WERI-Rb-1 (cell line): ENCODE results near the gene RAB22A.

ENCODE experiments used
- DNase-seq: peaks from one replicate; pipeline ENCODE4 v3.0.0-alpha.2; 2020
- H3K27ac ChIP-seq: fragments of 250-450 bp; sonication (Bioruptor Pico); 2 replicates; pipeline ENCODE4 v1.5.1; 2020; ENCODE audit warnings: mild to moderate bottlenecking, moderate library complexity
- H3K27me3 ChIP-seq: fragments of 250-450 bp; sonication (Bioruptor Pico); 2 replicates; pipeline ENCODE4 v1.5.1; 2021; ENCODE audit warnings: mild to moderate bottlenecking, low read depth, moderate library complexity; ENCODE audit not compliant: insufficient read depth, severe bottlenecking
- H3K36me3 ChIP-seq: fragments of 250-450 bp; sonication (Bioruptor Pico); 2 replicates; pipeline ENCODE4 v1.5.1; 2020; ENCODE audit warnings: mild to moderate bottlenecking, moderate library complexity
- H3K4me3 ChIP-seq: 2 replicates; pipeline ENCODE4 v1.5.1; 2011; ENCODE audit warnings: low read depth, mild to moderate bottlenecking, control low read depth, low read length
- H3K9me3 ChIP-seq: fragments of 250-450 bp; sonication (Bioruptor Pico); 2 replicates; pipeline ENCODE4 v1.5.1; 2021; ENCODE audit warnings: mild to moderate bottlenecking, moderate library complexity; ENCODE audit not compliant: severe bottlenecking
- TF ChIP-seq, protein P1 (sequence below): IDR thresholded peaks from 2 replicates; pipeline ENCODE4 v1.5.1; 2011; ENCODE audit warnings: low read depth, mild to moderate bottlenecking, control low read depth, inconsistent platforms, low read length

The RAB22A gene

GRCh38 chr20:58375759-58376352 lies 66.3 kb downstream of the RAB22A start:
- TF ChIP-seq, protein P1, sequence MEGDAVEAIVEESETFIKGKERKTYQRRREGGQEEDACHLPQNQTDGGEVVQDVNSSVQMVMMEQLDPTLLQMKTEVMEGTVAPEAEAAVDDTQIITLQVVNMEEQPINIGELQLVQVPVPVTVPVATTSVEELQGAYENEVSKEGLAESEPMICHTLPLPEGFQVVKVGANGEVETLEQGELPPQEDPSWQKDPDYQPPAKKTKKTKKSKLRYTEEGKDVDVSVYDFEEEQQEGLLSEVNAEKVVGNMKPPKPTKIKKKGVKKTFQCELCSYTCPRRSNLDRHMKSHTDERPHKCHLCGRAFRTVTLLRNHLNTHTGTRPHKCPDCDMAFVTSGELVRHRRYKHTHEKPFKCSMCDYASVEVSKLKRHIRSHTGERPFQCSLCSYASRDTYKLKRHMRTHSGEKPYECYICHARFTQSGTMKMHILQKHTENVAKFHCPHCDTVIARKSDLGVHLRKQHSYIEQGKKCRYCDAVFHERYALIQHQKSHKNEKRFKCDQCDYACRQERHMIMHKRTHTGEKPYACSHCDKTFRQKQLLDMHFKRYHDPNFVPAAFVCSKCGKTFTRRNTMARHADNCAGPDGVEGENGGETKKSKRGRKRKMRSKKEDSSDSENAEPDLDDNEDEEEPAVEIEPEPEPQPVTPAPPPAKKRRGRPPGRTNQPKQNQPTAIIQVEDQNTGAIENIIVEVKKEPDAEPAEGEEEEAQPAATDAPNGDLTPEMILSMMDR, result no peak
- Histone ChIP-seq H3K27me3 (no peaks in the 10 kb centered on the region), H3K9me3 (no peaks in the 10 kb centered on the region), H3K4me3 (no peak overlapping the region), H3K27ac (no peak overlapping the region), H3K36me3 (no peaks in the 10 kb centered on the region)
- no peak for DNase-seq

GRCh38 chr20:58377017-58377416 lies 67.5 kb downstream of the RAB22A start:
- no peak for DNase-seq
- Histone ChIP-seq H3K27me3 (no peaks in the 10 kb centered on the region), H3K4me3 (no peak overlapping the region), H3K27ac (no peak overlapping the region), H3K9me3 (peaks cover 6% of the 10 kb centered on the region), H3K36me3 (no peaks in the 10 kb centered on the region)
- TF ChIP-seq, protein P1, result no peak

- Histone ChIP-seq H3K9me3 (peaks cover 9% of the 10 kb centered on the region), H3K27me3 (no peaks in the 10 kb centered on the region), H3K4me3 (no peak overlapping the region), H3K36me3 (no peaks in the 10 kb centered on the region), H3K27ac (no peak overlapping the region)
- TF ChIP-seq, protein P1, result no peak
- no peak for DNase-seq
Observed at GRCh38 chr20:58377766-58378401, 68.4 kb downstream of the RAB22A start.

DNA sequence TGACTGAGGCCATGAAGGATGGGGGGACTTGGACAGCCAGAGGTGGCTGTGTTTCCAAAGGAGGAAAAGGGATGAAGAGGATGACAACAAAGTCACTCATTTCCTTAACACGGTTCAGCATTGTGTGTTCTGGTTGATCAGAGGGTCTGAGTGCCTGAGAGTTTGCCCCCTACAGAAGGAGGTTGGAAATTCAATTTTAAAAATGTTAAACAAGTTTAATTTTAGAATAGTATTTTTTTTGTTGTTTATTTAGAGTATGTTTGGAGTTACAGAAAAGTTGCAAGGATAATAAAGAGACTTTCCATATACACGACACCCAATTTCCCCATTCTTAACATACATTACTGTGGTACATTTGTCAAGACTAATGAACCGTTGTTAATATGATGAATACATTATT lies 69.2 kb downstream of the RAB22A start:
- TF ChIP-seq, protein P1, result no peak
- no peak for DNase-seq
- Histone ChIP-seq H3K4me3 (no peak overlapping the region), H3K27me3 (no peaks in the 10 kb centered on the region), H3K9me3 (peaks cover 9% of the 10 kb centered on the region), H3K36me3 (no peaks in the 10 kb centered on the region), H3K27ac (no peak overlapping the region)

DNA sequence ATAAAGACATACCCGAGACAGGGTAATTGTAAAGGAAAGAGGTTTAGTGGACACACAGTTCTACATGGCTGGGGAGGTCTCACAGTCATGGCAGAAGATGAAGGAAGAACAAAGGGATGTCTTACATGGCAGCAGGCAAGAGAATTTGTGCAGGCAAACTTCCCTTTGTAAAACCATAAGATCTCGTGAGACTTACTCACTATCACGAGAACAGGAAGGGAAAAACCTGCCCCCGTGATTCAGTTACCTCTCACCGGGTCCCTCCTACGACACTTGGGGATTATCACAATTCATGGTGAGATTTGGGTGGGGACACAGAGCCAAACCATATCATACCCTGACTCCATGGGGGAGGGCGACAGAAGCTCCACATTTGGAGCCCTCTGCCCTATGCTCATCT lies 72.1 kb downstream of the RAB22A start:
- peaks cover 9% of the 10 kb centered on the region for H3K9me3 ChIP-seq
- H3K27ac ChIP-seq, result no peak overlapping the region
- no peaks in the 10 kb centered on the region for H3K36me3 ChIP-seq
- H3K4me3 ChIP-seq, result no peak overlapping the region
- no peak for DNase-seq
- TF ChIP-seq, protein P1, result no peak
- H3K27me3 ChIP-seq, result no peaks in the 10 kb centered on the region

- no peaks in the 10 kb centered on the region for H3K36me3 ChIP-seq
- TF ChIP-seq, protein P1, result no peak
- H3K27ac ChIP-seq, result no peak overlapping the region
- H3K9me3 ChIP-seq, result peaks cover 9% of the 10 kb centered on the region
- H3K27me3 ChIP-seq, result no peaks in the 10 kb centered on the region
- DNase-seq, result no peak
- no peak overlapping the region for H3K4me3 ChIP-seq
Observed at GRCh38 chr20:58382096-58382495, 72.6 kb downstream of the RAB22A start.
